Body of pancreas (tissue), 4 donors: ENCODE measurements around the gene NBDY. TPM values are rescaled to one million over a fixed set of nuclear protein-coding genes. Genes with fewer than 3 reads are reported as not detected.

Experiments
- ATAC-seq: fragments of 150-250 bp; one replicate; pipeline ENCODE4 v1.9.1; 2016
- DNase-seq, 4 donors: peaks; one replicate each; pipeline ENCODE4 v3.0.0-alpha.2; 2019
- H3K27ac ChIP-seq, 4 donors: fragments of 200-600 bp; sonication (generic); 1 replicate in 3 of 4; 2 replicates in 1 of 4; pipeline versions ENCODE4 v1.5.1 to v1.6.1; 2016 to 2019; ENCODE audit warnings: mild to moderate bottlenecking in 1 of 4, mixed read lengths in 1 of 4, moderate library complexity in 1 of 4
- H3K27me3 ChIP-seq, 2 donors: fragments of 200-600 bp; sonication (generic); one replicate each; pipeline ENCODE4 v1.6.0; 2016; ENCODE audit warnings: mild to moderate bottlenecking in 1 of 2
- H3K36me3 ChIP-seq, 2 donors: fragments of 200-600 bp; sonication (generic); replicated peaks in 1 of 2; 2 replicates each; pipeline ENCODE4 v1.5.1; 2016; ENCODE audit warnings: low read depth in 2 of 2; ENCODE audit not compliant: insufficient read depth in 1 of 2
- H3K4me1 ChIP-seq: fragments of 200-600 bp; sonication (generic); one replicate; pipeline ENCODE4 v1.6.0; 2016
- H3K4me3 ChIP-seq, 2 donors: fragments of 200-600 bp; sonication (generic); 1 replicate in 1 of 2; 2 replicates in 1 of 2; pipeline ENCODE4 v1.5.1; 2016 to 2019
- H3K9me3 ChIP-seq, 3 donors: fragments of 200-600 bp; sonication (generic); 1 replicate in 2 of 3; 2 replicates in 1 of 3; pipeline ENCODE4 v1.5.1; 2016
- POLR2A ChIP-seq, 3 donors: fragments of 450-650 bp; IDR thresholded peaks; one replicate each; pipeline ENCODE4 v1.6.1; 2016; ENCODE audit warnings: antibody characterized with exemption in 3 of 3, mild to moderate bottlenecking in 2 of 3
- WGBS, 2 donors: methylation state at CpG; one replicate each; pipeline ENCODE4 v1.1.5; 2017; 5-methylcytosine and 5-hydroxymethylcytosine counted together
- intact Hi-C: fragments of 100-400 bp; cut with DNase I; formaldehyde crosslinking; loops from one replicate; pipeline ENCODE4 v1.15.1; 2023
- total RNA-seq, 2 donors: library from RNA; depleted of rRNA; stranded (reverse); fragments of >200 nt; gene quantifications; one replicate each; pipeline ENCODE4 v1.1.0, GENCODE V29; 2016
- TF ChIP-seq, protein P1 (sequence below), 7 experiments: fragments of 450-650 bp in 4 of 7; fragments of 200-600 bp in 3 of 7; sonication (generic) in 3 of 7; IDR thresholded peaks; one replicate each; pipeline ENCODE4 v1.5.1; 2016 to 2019; ENCODE audit warnings: antibody characterized with exemption in 7 of 7

The NBDY gene
- total RNA-seq, 2 donors from 2014 or later = 3.6 to 12.2 TPM

DNA sequence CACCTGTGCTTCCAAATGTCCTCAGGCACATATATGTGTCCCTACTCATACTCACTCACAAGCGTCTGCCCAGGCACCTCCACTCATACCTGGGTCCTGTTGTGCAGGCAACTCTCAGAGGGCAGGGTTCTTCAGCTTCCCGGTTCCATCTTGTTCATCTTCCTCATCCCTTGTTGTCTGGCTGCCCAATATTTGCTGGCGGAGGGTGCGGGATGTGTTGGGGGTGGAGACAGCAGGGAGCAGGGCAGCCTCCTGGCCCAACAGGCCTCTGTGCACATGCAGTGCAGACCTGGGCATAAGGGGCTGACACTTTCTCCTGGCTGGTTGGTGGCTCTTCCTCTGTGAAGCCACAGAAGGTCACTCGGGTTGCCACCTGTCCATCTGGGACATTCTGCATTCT is 32.1 kb downstream of the NBDY start:
- H3K4me3 ChIP-seq = no peak overlapping the region
- H3K4me1 ChIP-seq = peaks cover 8% of the 10 kb centered on the region
- TF ChIP-seq, protein P1, sequence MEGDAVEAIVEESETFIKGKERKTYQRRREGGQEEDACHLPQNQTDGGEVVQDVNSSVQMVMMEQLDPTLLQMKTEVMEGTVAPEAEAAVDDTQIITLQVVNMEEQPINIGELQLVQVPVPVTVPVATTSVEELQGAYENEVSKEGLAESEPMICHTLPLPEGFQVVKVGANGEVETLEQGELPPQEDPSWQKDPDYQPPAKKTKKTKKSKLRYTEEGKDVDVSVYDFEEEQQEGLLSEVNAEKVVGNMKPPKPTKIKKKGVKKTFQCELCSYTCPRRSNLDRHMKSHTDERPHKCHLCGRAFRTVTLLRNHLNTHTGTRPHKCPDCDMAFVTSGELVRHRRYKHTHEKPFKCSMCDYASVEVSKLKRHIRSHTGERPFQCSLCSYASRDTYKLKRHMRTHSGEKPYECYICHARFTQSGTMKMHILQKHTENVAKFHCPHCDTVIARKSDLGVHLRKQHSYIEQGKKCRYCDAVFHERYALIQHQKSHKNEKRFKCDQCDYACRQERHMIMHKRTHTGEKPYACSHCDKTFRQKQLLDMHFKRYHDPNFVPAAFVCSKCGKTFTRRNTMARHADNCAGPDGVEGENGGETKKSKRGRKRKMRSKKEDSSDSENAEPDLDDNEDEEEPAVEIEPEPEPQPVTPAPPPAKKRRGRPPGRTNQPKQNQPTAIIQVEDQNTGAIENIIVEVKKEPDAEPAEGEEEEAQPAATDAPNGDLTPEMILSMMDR (IDR thresholded peaks at IDR 0.05) = no peak
- TF ChIP-seq POLR2A (IDR thresholded peaks at IDR 0.05) = no peak
- no peak overlapping the region for H3K27ac ChIP-seq
- ATAC-seq (no peak), DNase-seq (no peak)
- 80 to 88% methylated on average over 1 to 4 of the region's 5 CpGs for WGBS, 2 donors
- H3K9me3 ChIP-seq = no peaks in the 10 kb centered on the region
- H3K36me3 ChIP-seq = no peaks in the 10 kb centered on the region
- intact Hi-C loops = no loop called here
- no peaks in the 10 kb centered on the region for H3K27me3 ChIP-seq

- no peaks in the 10 kb centered on the region for H3K9me3 ChIP-seq
- peaks cover 8% of the 10 kb centered on the region for H3K4me1 ChIP-seq
- ATAC-seq (no peak), DNase-seq (no peak)
- WGBS, 2 donors = 72 to 75% methylated on average over 3 of the region's 3 CpGs
- H3K4me3 ChIP-seq = no peak overlapping the region
- H3K36me3 ChIP-seq = no peaks in the 10 kb centered on the region
- no peaks in the 10 kb centered on the region for H3K27me3 ChIP-seq
- intact Hi-C loops = no loop called here
- no peak overlapping the region for H3K27ac ChIP-seq
- TF ChIP-seq, protein P1 (IDR thresholded peaks at IDR 0.05) = no peak
- no peak for TF ChIP-seq POLR2A (IDR thresholded peaks at IDR 0.05)
Measured at GRCh38 chrX:56762220-56762619, 33.2 kb downstream of the NBDY start.

- no peak for ATAC-seq
- TF ChIP-seq, protein P1 (IDR thresholded peaks at IDR 0.05) = no peak
- no peak for TF ChIP-seq POLR2A (IDR thresholded peaks at IDR 0.05)
- Histone ChIP-seq H3K4me1 (peaks cover 8% of the 10 kb centered on the region), H3K36me3 (no peaks in the 10 kb centered on the region), H3K4me3 (no peak overlapping the region), H3K9me3 (no peaks in the 10 kb centered on the region), H3K27ac (no peak overlapping the region), H3K27me3 (no peaks in the 10 kb centered on the region)
- WGBS, 2 donors = 59 to 80% methylated on average over 3 to 6 of the region's 6 CpGs
- DNase-seq = no peak
- intact Hi-C loops = no loop called here
Measured at GRCh38 chrX:56762707-56763555, 33.9 kb downstream of the NBDY start.

- DNase-seq (peak in 2 of 4 donors; percentile 85 to 88), ATAC-seq (no peak)
- H3K27me3 ChIP-seq = no peaks in the 10 kb centered on the region
- no peaks in the 10 kb centered on the region for H3K36me3 ChIP-seq
- intact Hi-C loops = no loop called here
- H3K4me1 ChIP-seq = peaks cover 8% of the 10 kb centered on the region
- H3K27ac ChIP-seq = peak overlapping the region in 2 of 4 donors; percentile 58 to 66
- peak overlapping the region in 1 of 2 donors; percentile 2 for H3K4me3 ChIP-seq
- 65 to 71% methylated on average over 8 to 11 of the region's 11 CpGs for WGBS, 2 donors
- no peaks in the 10 kb centered on the region for H3K9me3 ChIP-seq
- TF ChIP-seq POLR2A (IDR thresholded peaks at IDR 0.05) = no peak
- TF ChIP-seq, protein P1 (IDR thresholded peaks at IDR 0.05) = peak in 3 of 7 experiments; percentile 29 to 91 (median 82)
Measured at GRCh38 chrX:56763556-56764152, 34.6 kb downstream of the NBDY start.
